ENCODE results near the gene LAMA3. TPM values are rescaled to one million over a fixed set of nuclear protein-coding genes. Genes with fewer than 3 reads are reported as not detected.

The LAMA3 gene
- total RNA-seq, 1 experiment from 2014 or later: 0.56 TPM

DNA sequence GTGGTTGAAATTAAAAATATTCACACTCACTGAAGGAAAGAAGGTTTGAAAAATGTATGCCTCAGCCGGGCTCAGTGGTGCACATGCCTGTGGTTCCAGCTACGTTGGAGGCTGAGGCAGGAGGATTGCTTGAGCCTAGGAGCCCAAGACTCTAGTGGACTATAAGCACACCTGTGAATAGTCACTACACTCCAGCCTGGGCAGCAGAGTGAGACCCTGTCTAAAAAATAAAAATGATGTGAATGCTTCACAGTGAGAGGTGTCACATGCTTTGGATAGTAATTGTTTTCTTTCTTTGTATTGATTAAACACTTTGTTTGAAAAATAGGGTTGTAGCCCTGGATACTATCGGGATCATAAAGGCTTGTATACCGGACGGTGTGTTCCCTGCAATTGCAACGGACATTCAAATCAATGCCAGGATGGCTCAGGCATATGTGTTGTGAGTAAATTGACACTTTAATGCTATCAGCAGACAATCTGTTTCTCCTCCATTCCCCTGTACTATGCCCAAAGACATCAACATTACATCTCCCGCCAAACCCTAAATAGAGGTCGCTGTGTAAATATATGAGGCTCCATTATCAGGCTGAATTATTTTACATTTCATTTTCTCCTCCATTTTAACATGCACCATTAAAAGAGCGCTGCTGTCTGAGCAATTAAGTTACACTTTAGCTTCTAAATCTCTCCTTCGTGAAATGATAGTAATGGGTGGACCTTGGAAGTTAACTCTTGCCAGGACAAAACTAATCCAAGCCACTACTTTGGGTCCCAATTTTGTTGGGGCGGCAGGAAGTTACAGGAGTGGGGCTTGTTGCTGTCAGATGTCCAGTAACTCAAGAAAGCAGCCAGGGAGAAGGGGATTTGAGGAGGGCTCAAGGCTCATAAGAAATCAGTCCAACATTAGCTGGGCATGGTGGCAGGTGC lies 187.0 kb downstream of the LAMA3 start:
- DNase-seq (ENCODE audit: low read depth): no peak

DNA sequence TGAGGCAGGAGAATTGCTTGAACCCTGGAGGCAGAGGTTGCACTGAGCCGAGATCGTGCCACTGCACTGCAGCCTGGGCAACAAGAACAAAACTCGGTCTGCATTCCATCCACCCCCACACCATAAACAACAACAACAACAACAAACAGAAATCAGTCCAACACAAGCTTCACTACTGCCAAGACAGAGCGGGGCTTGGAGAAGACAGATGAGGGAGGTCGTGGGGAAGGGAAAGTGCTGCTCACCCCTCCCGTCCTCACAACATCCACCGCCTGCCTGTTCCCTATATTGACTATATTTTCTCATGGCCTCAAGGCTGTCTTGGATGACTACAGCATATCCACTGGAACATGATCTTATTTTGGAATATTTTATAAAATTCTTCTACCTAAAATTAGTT lies 187.7 kb downstream of the LAMA3 start:
- DNase-seq (ENCODE audit: low read depth): no peak

DNA sequence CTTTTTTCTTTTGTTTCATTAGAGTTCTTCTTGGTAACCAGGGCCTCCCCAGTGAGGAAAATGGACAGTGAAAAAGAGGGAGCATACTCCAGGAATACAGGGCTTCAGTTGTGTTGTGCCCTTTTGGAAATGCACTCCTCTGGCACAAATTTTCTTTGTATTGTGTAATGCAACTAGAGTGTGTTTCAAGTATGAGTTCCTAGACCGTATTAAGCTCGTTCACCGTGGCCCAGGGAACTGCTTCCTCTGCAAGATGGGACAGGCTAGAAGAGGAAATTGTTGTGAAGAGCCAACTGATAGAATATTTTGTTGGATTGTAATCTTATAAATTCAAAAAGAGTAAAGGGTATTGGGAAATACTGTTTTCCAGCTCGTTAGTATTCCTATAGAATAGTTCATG lies 188.1 kb downstream of the LAMA3 start:
- DNase-seq (ENCODE audit: low read depth): no peak

DNA sequence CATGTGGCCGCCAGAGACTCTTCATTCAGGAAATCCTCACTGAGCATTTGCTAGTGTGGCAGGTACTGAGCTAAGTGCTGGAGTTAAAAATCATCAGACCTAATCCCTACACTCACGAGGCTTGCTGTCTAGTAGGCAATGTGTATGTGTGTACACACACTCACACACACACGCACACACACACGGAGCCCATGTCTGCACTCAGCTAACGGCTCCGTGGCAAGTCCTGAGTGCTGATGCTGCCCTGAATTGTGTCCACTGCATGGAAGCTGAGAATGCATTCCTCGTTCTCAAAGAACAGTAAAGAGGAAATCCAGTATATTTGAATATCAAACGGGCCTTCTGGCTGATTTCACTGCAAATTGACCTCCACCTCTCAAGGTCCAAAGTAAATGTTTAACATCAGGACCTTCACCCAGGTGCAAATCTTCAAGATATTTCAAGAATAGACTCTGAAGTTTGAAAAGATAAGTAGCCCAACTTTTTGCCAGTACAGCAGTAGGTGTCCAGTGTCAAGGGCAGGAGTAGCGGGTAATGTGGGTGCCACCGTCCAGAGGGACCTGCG lies 189.2 kb downstream of the LAMA3 start:
- no peak for DNase-seq (ENCODE audit: low read depth)

DNA sequence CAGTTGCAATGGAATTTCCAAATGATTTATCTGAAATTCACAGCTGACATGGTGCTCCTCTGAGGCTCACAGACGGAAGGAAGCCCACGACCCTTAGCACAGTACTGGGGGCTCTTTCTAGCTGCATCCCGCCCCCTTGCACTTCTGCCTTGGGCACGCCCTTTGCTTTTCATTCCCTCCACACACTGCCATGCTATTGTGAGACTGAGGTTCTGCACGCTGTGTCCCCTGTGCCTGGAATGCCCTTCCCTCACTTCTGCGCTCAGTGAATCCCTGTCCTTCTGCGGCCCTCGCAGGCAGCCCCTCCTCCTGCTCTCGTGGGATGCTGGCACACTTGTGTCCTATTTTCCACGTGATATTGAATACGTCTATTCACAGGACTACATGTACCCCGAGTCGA lies 189.9 kb downstream of the LAMA3 start:
- DNase-seq (ENCODE audit: low read depth): no peak

DNA sequence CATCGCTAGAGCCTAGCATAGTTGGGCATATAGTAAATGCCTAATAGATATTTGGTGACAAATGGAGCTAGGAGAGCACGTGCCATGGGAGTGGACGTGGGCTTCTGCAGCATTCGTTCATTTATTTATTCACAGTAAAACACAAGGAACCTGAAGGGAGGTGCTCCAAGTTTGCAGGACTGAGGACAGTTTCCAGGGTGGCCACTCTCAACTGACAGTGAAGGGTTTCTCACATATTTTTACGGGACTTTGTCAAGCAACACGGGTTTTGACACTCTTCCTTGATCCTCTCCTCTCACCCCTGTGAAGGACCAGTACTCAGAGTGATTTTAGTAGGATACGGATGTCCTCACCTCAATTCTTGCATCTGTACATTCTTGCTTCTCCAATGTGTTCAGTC lies 190.3 kb downstream of the LAMA3 start:
- no peak for DNase-seq (ENCODE audit: low read depth)

DNA sequence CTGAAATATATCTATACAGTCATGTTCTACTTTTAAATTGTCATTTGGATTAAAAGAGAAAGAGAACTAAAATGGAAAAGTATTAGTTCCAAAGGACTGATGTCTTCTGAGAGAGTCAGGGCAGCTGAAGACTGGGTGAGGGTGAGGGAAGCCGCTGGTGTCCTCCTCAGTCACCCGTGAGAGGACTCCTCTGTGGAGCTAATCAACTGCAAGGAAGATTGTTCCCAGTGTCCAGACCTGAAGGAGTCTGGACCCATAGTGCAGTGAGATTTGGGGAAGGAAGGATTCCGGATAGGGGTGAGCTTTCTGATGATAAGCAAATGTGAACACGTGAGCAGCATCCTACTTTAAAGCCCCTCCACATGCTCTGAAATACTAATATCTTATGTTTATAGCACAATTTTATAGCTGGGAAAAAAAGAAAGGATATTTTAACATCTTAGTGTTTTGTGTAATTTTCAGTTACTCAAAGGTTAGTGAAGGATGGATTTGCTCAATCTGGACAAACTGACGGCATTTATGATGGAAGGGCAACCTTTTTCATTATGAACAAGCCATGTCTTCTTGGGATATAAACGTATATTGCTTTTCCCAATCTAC lies 190.8 kb downstream of the LAMA3 start:
- DNase-seq (ENCODE audit: low read depth): no peak

DNA sequence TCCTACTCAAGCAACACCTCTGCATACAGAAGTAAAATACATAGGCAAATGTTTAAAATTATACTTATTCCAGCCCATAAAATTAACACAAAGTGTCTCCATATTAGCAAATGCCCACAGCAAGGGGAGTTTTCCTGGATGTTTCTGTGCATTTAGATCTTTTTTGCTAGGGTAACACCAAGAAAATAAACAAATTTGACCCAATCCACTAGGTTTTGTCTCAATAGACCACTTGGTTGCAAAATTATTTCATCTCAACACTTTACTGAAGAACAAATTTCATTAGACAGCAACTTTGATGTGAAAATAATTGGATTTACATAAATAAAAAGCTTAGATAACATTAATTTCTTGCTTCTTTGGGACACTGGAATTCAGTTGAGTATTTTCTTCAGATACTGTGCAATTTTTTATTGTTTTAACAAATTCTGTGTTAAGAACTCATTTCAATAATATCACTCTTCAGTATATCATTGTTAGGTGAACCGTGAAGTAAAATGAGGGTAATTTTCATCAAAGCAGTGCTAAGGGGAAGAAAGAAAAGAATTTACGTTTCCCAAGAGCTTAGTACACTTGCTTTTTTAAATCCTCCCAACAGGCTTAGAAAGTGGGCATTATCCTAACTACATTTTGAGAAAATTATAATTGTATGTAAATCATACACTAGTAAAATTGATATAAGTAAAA lies 191.8 kb downstream of the LAMA3 start:
- DNase-seq (ENCODE audit: low read depth): no peak

DNA sequence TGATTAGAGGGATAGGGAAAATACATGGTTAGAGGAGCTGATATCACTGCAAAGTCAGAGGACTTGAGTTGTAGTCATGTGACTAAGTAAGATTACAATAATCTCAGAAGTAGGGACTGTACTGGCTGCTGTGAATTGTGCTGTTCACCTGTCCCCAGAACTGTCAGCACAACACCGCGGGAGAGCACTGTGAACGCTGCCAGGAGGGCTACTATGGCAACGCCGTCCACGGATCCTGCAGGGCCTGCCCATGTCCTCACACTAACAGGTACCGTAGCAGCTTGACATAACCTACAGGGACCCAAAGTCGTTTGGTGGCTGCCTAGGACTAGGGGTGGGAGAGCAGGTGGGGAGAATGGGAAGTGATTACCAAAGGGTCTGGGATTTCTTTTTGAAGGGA lies 192.5 kb downstream of the LAMA3 start:
- DNase-seq (ENCODE audit: low read depth): no peak

DNA sequence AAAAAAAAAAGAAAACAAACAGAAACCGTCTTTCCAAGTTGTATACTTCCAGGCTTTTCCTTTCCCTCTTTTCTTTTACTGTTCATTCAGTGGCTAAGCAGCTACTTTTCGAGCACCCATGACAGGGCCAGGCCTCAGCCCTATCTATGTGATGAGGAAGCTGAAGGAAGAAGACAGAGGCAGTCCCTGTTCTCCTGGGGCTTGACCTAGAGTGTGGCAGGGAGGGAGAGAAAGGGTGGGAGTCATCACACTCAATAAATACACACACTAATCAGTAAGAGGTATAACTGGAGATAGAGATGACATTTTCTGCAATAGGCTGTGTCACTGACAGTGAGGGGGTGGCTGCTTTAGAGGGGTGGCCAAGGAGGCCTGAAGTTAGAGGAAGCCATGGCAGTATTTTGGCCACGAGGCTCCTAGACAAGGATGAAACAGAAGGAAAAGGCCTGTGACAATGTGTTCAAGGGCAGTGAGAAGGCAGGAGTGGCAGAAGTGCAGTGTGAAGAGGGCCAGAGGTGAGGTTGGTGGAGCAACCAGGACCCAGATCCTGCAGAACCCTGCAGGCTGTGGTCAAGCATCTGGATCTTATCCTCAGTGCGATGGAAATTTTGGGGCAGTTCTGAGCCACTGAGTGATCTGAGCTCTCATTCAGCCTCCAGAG lies 193.5 kb downstream of the LAMA3 start:
- no peak for DNase-seq (ENCODE audit: low read depth)

DNA sequence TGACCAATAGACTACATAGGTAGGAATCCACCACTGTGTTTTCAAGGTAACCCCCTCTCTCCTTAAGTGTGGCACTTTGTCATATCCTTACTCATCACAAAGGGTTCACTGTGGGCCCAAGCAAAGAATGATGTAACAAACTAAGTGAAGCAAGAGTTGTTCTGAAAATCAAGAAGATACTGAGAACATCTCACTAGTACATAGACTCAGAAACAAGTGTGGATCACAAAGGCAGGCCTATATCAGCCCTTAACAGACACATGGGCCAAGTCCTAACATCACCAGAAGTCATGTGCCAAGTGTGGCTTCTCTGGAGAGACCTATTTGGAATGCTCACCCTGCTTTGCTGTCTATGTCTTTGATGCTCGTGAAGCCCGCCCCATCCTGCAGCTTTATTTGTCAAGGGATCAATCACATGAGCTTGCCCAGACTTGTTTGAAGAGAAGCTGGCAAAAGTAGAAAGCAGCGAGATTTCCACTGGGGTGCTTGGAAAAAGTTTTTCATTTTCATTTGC lies 194.1 kb downstream of the LAMA3 start:
- peak; percentile 12 for DNase-seq (ENCODE audit: low read depth)

DNA sequence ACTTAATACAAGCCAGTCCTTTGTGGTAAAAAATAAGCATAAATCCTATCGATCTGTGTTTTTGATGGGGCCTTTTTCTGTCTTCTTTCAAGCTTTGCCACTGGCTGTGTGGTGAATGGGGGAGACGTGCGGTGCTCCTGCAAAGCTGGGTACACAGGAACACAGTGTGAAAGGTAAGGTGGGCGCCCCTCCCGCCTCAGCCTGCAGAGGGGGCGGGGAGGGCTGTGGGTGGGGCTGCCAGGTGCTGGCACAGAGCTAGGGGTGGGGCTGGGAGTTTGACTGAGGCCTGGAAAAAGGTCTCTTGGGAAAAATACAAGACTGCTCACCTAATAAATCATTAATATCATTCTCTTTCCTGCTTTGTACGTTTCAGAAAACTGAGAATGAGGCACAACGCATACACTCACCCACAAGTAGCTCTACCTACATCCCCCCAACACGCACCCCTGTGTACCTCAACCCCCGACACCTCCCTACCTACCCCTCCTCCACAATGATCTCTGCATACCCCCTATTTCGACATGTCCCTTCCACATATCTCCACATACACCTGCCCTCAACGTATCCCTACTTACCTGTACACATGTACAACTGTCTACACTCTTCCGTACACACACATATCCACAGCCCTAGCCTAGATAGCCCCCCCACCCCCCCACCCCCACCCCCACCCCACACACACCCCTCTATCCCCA lies 195.6 kb downstream of the LAMA3 start:
- no peak for DNase-seq (ENCODE audit: low read depth)

DNA sequence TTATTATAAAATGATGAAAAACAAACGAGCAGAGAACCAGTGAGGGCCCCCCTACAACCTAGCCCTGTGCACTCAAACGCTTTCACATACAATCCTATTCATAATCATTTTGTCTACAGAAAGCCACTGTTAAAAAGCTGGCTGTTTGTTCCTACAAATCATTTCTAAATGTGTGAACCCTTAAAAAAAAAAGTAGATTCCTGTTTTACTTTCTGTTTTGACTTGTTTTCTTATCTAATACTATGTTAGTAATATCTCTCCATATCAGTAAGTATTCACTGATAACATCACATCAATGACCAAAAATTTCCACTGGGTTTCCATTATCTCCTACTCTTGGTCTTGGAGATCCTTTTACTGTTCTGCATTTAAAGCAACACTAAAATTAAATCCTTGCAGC lies 196.5 kb downstream of the LAMA3 start:
- DNase-seq (ENCODE audit: low read depth): no peak

DNA sequence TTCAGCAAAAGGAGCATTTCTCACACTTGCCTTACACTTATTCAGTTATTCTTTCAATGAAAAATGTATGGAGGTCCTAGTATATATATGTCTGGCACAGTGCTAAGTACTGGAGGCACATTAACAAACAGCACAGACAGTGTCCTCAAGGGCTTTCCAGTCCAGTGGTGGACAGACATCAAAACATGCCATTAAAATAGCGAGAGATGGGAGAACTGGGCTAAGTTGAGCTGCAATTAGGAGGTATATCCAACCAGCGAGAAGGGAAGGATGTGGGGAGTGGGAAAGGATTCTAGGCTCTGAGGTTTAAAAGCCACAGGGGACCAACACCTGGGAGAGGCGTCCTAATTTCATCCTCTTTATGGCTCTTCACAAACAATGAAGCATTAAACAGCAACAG lies 197.8 kb downstream of the LAMA3 start:
- DNase-seq (ENCODE audit: low read depth): no peak

DNA sequence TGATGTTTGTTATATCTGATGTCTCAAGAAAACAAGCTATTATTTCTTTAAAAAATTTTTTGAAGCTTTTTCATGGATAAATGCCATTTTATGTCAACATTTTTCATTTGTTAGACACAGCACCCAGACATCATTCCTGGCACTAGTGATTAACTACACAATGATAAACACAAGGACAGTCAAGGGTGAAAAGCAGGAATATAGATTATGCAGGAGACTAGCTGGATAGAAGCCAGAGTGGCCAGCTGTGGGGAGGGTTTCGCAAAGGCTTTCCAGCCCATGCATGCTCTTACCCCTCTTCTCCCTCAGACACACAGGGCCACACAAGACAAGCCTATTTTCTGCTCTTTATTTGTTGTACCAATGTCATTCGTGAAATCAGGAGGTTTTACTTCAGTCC lies 198.2 kb downstream of the LAMA3 start:
- no peak for DNase-seq (ENCODE audit: low read depth)

DNA sequence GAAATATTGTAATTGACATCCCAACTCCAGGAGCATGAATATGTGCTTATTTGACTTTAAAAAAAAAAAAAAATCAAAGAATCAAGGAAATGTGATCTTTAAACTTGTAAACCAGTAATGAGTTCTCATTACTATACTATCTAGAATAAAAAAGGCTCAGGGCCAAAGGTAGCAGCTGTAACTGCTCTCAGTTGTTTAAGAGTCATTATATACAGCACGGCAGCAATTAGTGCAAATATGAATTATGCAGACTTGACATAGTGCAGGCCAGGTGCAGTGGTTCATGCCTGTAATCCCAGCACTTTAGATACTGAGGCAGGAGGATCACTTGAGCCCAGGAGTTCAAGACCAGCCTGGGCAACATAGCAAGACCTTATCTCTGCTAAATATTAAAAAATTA lies 199.6 kb downstream of the LAMA3 start:
- no peak for DNase-seq (ENCODE audit: low read depth)

DNA sequence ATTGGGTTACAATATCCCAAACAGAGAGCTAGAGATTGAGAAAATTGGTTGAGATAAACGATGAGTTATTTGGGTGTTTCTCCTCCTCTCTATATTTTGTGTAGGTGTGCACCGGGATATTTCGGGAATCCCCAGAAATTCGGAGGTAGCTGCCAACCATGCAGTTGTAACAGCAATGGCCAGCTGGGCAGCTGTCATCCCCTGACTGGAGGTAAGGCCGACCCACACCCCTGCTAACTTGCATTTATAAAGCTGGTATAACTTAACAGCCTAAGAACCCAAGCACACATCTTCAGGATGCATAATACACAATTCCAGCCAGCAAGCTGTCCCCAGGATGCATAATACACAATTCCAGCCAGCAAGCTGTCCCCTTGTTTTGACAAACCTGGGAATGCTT lies 200.7 kb downstream of the LAMA3 start:
- no peak for DNase-seq (ENCODE audit: low read depth)

DNA sequence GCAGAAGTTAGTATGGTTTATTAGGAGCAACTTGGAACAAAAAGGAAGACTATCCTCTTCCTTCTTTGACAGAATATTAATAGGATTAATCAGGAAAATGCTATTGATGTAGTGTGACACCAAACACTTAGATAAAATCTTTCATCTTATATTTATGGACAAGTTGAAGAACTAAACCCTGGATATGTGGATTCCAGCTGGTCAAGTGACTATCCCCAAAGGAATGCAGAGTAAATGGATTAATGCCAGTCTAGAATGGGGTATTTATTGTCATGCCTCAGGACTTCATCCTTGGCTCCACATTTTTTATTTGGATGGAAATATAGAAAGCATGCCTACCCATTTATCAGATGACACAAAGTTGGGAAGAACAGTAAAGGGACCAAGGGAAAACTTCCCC lies 201.3 kb downstream of the LAMA3 start:
- peak; percentile 66 for DNase-seq (ENCODE audit: low read depth)

DNA sequence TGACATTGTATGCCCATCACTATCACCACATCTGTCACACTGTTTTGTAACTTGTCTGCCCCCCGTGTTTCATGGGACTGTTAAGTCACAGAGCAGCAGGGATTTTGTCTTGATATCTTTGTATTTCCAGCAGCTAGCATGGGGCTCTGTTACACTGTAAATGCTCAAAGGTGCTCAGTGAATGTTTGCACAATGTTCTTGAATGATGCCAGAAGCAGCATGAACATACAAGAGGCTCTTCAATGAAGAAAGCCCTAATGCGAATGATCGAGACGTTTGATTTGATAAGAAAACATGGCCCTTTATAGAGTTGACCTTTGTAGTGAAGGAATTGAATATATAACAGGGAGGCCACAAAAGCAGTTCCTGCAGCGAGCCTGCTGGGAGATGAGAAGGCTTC lies 204.4 kb downstream of the LAMA3 start:
- DNase-seq (ENCODE audit: low read depth): no peak

DNA sequence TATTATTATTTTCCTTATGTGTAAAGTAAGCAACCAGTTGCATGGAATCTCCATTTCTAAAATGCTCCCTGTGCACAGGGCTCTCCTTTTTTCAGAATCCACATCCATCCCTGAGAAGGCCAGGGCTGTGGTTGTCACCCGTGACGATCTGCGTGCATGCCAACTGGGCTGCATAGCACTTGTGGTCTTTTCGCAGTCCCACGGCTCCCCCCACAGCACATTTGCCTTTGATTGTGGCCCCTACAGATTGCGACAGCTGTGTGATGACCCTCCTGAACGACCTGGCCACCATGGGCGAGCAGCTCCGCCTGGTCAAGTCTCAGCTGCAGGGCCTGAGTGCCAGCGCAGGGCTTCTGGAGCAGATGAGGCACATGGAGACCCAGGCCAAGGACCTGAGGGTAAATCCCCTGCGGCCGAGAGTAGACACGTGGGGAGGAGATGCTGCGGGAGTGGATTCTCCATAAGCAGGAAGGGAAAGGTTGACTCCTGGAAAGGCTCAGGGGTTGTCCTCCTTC lies 205.5 kb downstream of the LAMA3 start:
- no peak for DNase-seq (ENCODE audit: low read depth)

DNA sequence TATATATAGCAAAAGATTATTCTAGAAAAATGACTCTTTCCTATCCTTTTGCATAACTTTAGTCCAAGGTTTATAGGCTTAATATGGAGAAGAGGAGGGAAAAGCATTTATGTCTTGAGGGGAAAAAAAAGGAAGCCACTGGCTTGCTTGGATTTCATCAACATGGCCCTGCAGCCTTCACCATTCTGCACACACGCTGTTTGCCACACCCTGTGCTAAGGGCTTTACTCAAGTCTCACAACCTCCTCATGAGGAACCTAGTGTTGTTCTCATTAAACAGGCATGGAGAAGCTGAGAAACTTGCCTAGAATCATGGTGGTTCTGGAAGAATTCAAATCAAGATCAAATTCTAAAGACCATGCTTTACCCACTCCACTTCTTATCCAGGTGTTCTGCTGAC lies 208.0 kb downstream of the LAMA3 start:
- no peak for DNase-seq (ENCODE audit: low read depth)

Data from HT1080 (cell line).